Stomach (tissue), 9 donors: ENCODE results near the gene PLPP3. TPM values are rescaled to one million over a fixed set of nuclear protein-coding genes. Genes with fewer than 3 reads are reported as not detected.
A peak's percentile ranks its signal among the peaks of the same experiment; 100 is the strongest.

Experiments used
- DNase-seq, 2 donors: peaks; one replicate each; pipeline versions ENCODE4 v3.0.0 to v3.0.0-alpha.2; 2013 to 2019
- H3K27ac ChIP-seq, 5 donors: fragments of 200-600 bp in 4 of 5; sonication (generic) in 4 of 5; one replicate each; pipeline ENCODE4 v1.5.1; 2013 to 2019; ENCODE audit warnings: mild to moderate bottlenecking in 1 of 5, moderate library complexity in 1 of 5
- H3K27me3 ChIP-seq, 3 donors: fragments of 200-600 bp; sonication (generic); one replicate each; pipeline ENCODE4 v1.5.1; 2017 to 2019; ENCODE audit warnings: mixed run types in 1 of 3
- H3K36me3 ChIP-seq, 4 donors: fragments of 200-600 bp; sonication (generic); 1 replicate in 3 of 4; 2 replicates in 1 of 4; pipeline ENCODE4 v1.5.1; 2016 to 2019
- H3K4me1 ChIP-seq, 4 donors: fragments of 200-600 bp; sonication (generic); one replicate each; pipeline ENCODE4 v1.5.1; 2016 to 2019
- H3K4me3 ChIP-seq, 4 donors: fragments of 200-600 bp; sonication (generic) in 3 of 4; one replicate each; pipeline ENCODE4 v1.5.1; 2016 to 2019; ENCODE audit warnings: mild to moderate bottlenecking in 1 of 4
- H3K9me3 ChIP-seq, 4 donors: fragments of 200-600 bp; sonication (generic); one replicate each; pipeline ENCODE4 v1.5.1; 2016 to 2019
- EP300 ChIP-seq: sonication (generic); formaldehyde crosslinking; IDR thresholded peaks from one replicate; pipeline ENCODE4 v1.6.1; 2017; ENCODE audit warnings: antibody characterized with exemption
- POLR2A ChIP-seq, 4 donors: fragments of 450-650 bp; IDR thresholded peaks; one replicate each; pipeline ENCODE4 v1.6.1; 2016; ENCODE audit warnings: antibody characterized with exemption in 4 of 4, control low read depth in 2 of 4, mild to moderate bottlenecking in 1 of 4, moderate library complexity in 1 of 4
- POLR2AphosphoS5 ChIP-seq, 3 donors: sonication (generic); formaldehyde crosslinking; IDR thresholded peaks; one replicate each; pipeline ENCODE4 v1.6.1; 2016; ENCODE audit warnings: antibody characterized with exemption in 3 of 3
- WGBS, 5 donors: extraction: QIAGEN DNeasy Blood & Tissue Kit in 3 of 5; methylation state at CpG; one replicate each; pipeline versions ENCODE4 v1.1.5 to v1.1.7; 2013 to 2018; 5-methylcytosine and 5-hydroxymethylcytosine counted together
- intact Hi-C: fragments of 100-400 bp; cut with DNase I; formaldehyde crosslinking; loops from one replicate; pipeline ENCODE4 v1.15.1; 2023; ENCODE audit warnings: low total_unique reads
- polyA plus RNA-seq, 3 donors: library from polyadenylated mRNA; stranded (reverse); fragments of 200-250 nt; gene quantifications; one replicate each; pipeline ENCODE4 v1.2.3, GENCODE V29; 2013
- total RNA-seq, 5 donors: library from RNA; depleted of rRNA; stranded (reverse); fragments of >200 nt; gene quantifications; one replicate each; pipeline versions ENCODE4 v1.1.0 to v1.2.3, GENCODE V29; 2014 to 2016
- TF ChIP-seq, protein P1 (sequence below), 7 experiments: fragments of 450-650 bp in 4 of 7; fragments of 200-600 bp in 3 of 7; sonication (generic) in 3 of 7; IDR thresholded peaks; one replicate each; pipeline ENCODE4 v1.5.1; 2016 to 2019; ENCODE audit warnings: antibody characterized with exemption in 7 of 7, control low read depth in 2 of 7, mild to moderate bottlenecking in 1 of 7
- donor health status: healthy with polysubstance abuse.
- donor health status: Bipolar disorder and iron deficiency.
- donor health status: healthy.

The PLPP3 gene
- total and polyA plus RNA-seq, 8 donors, result 11.1 to 145 (median 46.1) TPM

DNA sequence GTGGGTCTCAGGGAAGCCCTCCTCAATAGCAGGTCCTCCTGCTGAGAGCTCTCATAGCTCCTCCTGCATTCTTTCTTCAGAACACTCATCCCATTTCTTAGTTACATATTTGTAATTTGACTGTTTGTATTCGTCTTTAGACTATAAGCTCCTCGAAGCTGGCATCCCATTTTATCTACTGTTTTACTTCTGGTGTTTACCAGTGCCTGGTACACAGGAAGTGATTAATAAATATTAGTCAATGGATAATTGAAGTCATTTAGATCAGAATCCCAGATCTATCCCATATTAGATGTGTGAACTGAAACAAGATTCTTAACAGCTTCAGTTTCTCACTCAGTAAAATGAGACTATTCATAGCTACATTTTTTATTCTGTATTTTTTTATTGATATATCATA lies 88.7 kb downstream of the PLPP3 start:
- Histone ChIP-seq H3K27me3 (no peaks in the 10 kb centered on the region), H3K4me1 (peaks cover 6 to 18% (median 9%) of the 10 kb centered on the region in 4 donors), H3K36me3 (peaks cover 6 to 22% (median 19%) of the 10 kb centered on the region in 4 donors), H3K27ac (peak overlapping the region in 1 of 5 donors; percentile 23), H3K9me3 (no peaks in the 10 kb centered on the region), H3K4me3 (no peak overlapping the region)
- intact Hi-C loops, result no loop called here
- no peak for DNase-seq
- TF ChIP-seq, protein P1, sequence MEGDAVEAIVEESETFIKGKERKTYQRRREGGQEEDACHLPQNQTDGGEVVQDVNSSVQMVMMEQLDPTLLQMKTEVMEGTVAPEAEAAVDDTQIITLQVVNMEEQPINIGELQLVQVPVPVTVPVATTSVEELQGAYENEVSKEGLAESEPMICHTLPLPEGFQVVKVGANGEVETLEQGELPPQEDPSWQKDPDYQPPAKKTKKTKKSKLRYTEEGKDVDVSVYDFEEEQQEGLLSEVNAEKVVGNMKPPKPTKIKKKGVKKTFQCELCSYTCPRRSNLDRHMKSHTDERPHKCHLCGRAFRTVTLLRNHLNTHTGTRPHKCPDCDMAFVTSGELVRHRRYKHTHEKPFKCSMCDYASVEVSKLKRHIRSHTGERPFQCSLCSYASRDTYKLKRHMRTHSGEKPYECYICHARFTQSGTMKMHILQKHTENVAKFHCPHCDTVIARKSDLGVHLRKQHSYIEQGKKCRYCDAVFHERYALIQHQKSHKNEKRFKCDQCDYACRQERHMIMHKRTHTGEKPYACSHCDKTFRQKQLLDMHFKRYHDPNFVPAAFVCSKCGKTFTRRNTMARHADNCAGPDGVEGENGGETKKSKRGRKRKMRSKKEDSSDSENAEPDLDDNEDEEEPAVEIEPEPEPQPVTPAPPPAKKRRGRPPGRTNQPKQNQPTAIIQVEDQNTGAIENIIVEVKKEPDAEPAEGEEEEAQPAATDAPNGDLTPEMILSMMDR (IDR thresholded peaks at IDR 0.05), result no peak
- no peak for TF ChIP-seq POLR2AphosphoS5 (IDR thresholded peaks at IDR 0.05)
- no peak for TF ChIP-seq EP300
- no peak for TF ChIP-seq POLR2A (IDR thresholded peaks at IDR 0.05)
- WGBS, 5 donors, result 40 to 71% (median 59%) methylated on average over 2 of the region's 2 CpGs

DNA sequence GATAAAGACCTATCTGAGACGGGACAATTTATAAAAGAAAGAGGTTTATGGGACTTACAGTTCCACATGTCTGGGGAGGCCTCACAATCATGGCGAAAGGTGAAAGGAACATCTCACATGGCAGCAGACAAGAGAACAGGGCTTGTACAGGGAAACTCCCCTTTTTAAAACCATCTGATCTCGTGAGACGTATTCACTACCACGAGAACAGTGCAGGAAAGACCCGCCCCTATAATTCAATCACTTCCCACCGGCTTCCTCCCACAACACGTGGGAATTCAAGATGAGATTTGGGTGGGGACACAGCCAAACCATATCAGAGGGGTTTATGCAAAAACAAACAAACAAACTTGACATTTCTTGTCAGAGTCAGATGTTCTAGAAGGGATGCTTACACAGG lies 89.7 kb downstream of the PLPP3 start:
- no peak for DNase-seq

DNA sequence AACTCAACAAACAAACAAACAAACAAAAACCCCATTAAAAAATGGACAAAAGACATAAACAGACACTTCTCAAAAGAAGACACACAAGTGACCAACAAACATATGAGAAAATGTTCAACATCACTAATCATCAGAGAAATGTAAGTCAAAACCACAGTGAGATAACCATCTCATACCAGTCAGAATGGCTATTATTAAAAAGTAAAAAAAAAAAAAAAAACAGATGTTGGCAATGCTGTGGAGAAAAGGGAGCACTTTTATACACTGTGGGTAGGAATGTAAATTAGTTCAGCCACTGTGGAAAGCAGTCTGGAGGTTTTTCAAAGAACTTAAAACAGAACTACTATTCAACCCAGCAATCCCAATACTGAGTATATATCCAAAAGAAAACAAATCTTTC lies 94.7 kb downstream of the PLPP3 start:
- Histone ChIP-seq H3K4me3 (no peak overlapping the region), H3K36me3 (no peaks in the 10 kb centered on the region), H3K4me1 (no peaks in the 10 kb centered on the region), H3K27me3 (no peaks in the 10 kb centered on the region), H3K27ac (no peak overlapping the region), H3K9me3 (no peaks in the 10 kb centered on the region)
- no peak for DNase-seq
- intact Hi-C loops, result no loop called here
- TF ChIP-seq, protein P1 (IDR thresholded peaks at IDR 0.05), result no peak
- no peak for TF ChIP-seq POLR2A (IDR thresholded peaks at IDR 0.05)
- TF ChIP-seq POLR2AphosphoS5 (IDR thresholded peaks at IDR 0.05), result no peak
- TF ChIP-seq EP300, result no peak

More for the DNA sequence above, 89.7 kb downstream of the PLPP3 start:
- peaks cover 0 to 14% (median 11%) of the 10 kb centered on the region in 4 donors for H3K36me3 ChIP-seq
- H3K27me3 ChIP-seq, result no peaks in the 10 kb centered on the region
- intact Hi-C loops, result no loop called here
- WGBS, 5 donors, result 72 to 84% (median 81%) methylated on average over 8 of the region's 8 CpGs
- no peaks in the 10 kb centered on the region for H3K9me3 ChIP-seq
- TF ChIP-seq EP300 (no peak), POLR2A (IDR thresholded peaks at IDR 0.05) (no peak), POLR2AphosphoS5 (IDR thresholded peaks at IDR 0.05) (no peak)
- TF ChIP-seq, protein P1 (IDR thresholded peaks at IDR 0.05), result no peak
- no peak overlapping the region for H3K4me3 ChIP-seq
- peaks cover 6 to 18% (median 9%) of the 10 kb centered on the region in 4 donors for H3K4me1 ChIP-seq
- no peak overlapping the region for H3K27ac ChIP-seq

DNA sequence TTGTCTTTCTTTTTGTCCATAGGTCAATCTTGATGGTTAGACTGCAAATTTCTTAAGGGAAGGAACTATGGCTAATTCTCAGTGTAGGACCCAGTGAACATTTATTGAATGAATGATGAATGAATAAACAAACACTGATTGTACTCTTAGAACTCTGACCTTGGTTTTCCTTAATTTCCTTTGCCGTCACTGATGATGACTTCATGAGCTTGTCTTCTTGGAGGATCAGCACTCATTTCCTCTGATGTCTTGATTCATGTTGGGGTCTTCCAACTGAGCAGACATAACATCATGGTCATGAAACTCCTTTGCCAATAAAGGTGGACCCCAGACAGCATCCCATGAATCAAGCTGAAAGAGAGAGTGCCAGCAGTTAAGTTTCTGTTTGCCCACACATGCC lies 96.3 kb downstream of the PLPP3 start:
- H3K27ac ChIP-seq, result no peak overlapping the region
- WGBS, 5 donors, result 77 to 97% (median 92%) methylated on average over 1 of the region's 1 CpG
- no peak for DNase-seq
- H3K4me1 ChIP-seq, result peaks cover 0 to 10% (median 2%) of the 10 kb centered on the region in 4 donors
- H3K27me3 ChIP-seq, result no peaks in the 10 kb centered on the region
- H3K36me3 ChIP-seq, result no peaks in the 10 kb centered on the region
- intact Hi-C loops, result no loop called here
- no peaks in the 10 kb centered on the region for H3K9me3 ChIP-seq
- TF ChIP-seq POLR2AphosphoS5 (IDR thresholded peaks at IDR 0.05) (no peak), EP300 (no peak), POLR2A (IDR thresholded peaks at IDR 0.05) (no peak)
- TF ChIP-seq, protein P1 (IDR thresholded peaks at IDR 0.05), result no peak
- no peak overlapping the region for H3K4me3 ChIP-seq
